GM19395 (cell line): ENCODE measurements around the gene VPS26A.

Experiments
- ATAC-seq: cut with Tn5 transposase; IDR thresholded peaks from one replicate; pipeline ENCODE4 v1.9.1; 2021; ENCODE audit warnings: mild to moderate bottlenecking, moderate library complexity; ENCODE audit not compliant: unreplicated experiment

VPS26A gene

DNA sequence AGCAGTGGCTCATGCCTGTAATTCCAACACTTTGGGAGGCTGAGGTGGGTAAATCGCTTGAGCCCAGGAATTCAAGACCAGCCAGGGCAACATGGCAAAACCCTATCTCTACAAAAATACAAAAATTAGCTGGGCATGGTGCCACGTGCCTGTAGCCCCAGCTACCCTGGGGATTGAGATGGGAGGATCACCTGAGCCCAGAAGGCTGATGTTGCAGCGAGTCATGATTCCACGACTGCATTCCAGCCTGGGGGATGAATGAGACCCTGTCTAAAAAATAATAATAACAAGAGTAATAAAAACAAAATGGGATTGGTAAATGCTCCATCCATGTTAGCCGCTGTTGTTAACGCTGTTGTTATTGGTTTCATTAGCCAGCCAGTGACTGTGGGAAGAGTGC is 94.9 kb downstream of the VPS26A start:
- no peak for ATAC-seq

GRCh38 chr10:69220041-69220451 is 96.1 kb downstream of the VPS26A start, which contains the start of gene HKDC1:
Gene HKDC1 (plus strand): TSS chr10:69220332. CDS start chr10:69220436, 104 bp downstream.
- ATAC-seq: no peak

DNA sequence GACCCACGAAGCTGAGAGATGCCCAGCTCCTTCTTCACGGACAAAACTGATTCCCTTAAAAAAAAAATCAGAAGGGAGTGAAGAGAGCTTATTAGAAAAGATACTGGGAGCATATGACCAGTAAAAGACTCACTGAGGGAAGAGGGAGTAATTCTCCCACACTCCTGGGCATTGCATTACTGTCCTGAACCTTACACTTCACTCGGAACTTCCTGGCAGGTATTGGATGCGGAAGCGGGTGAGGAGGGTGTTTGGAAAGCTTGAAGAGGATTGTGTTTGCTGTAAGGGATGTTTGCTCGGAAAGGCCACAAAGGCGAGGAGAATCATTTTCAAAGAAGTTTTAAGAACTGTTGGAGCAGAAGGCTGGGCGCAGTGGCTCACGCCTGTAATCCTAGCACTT is 96.5 kb downstream of the VPS26A start:
- no peak for ATAC-seq
